ENCODE data around the gene EDEM1. TPM values are rescaled to one million over a fixed set of nuclear protein-coding genes. Genes with fewer than 3 reads are reported as not detected.

EDEM1 gene
- total and polyA plus RNA-seq, 2 experiments from 2014 or later, result 17.3 to 24.3 TPM

DNA sequence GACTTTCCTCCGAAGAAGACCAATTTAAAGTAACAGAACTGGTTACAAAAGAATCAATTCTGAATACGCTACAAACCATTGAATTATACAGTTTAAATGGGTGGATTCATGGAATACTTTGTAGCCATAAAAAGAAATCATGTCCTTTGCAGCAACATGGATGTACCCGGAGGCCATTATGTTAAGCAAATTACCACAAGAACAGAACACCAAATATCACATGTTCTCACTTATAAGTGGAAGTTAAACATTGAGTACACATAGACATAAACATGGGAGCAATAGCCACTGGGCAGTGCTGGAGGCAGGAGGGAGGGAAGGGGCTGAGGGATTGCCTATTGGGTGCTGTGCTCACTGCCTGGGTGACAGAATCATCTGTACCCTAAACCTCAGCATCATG, 61.3 kb downstream of the EDEM1 start:
- 62 to 71% methylated on average over 3 of the region's 3 CpGs for WGBS, 2 experiments (ENCODE audit: low coverage in 1 of 2, low lambda C conversion rate in 2 of 2, missing lambda C conversion rate in 2 of 2)
- TF ChIP-seq EZH2phosphoT487 (IDR thresholded peaks at IDR 0.05; ENCODE audit: insufficient read depth, low read depth) (no peak), EZH2 (IDR thresholded peaks at IDR 0.05; ENCODE audit: insufficient read depth, poor library complexity, severe bottlenecking) (no peak)
- no peak overlapping the region for H3K4me3 ChIP-seq
- no peaks in the 10 kb centered on the region for H3K9me2 ChIP-seq (ENCODE audit: insufficient read depth)
- H3K4me1 ChIP-seq (ENCODE audit: insufficient read depth), result no peaks in the 10 kb centered on the region
- H3K4me2 ChIP-seq (ENCODE audit: unreplicated experiment), result no peak overlapping the region
- no peaks in the 10 kb centered on the region for H3K9me3 ChIP-seq (ENCODE audit: low read depth)
- no peak for DNase-seq
- no peaks in the 10 kb centered on the region; the same call in 1 of the 2 replicates for H3K27me3 ChIP-seq (replicated peaks; ENCODE audit: insufficient read depth)
- H3K79me2 ChIP-seq (ENCODE audit: insufficient read depth), result no peaks in the 10 kb centered on the region
- H4K20me1 ChIP-seq (ENCODE audit: insufficient read depth), result no peaks in the 10 kb centered on the region
- H3K9ac ChIP-seq, result no peak overlapping the region
- no peaks in the 10 kb centered on the region for H3F3A ChIP-seq (ENCODE audit: insufficient read depth)
- no peaks in the 10 kb centered on the region for H3K36me3 ChIP-seq (ENCODE audit: low read depth)
- H2AFZ ChIP-seq, result no peak overlapping the region
- no peak overlapping the region for H3K27ac ChIP-seq
- in situ Hi-C loops (cut with MboI), result loop anchor here (25.0 kb wide), 1 partner anchor 1538 kb away; no protein-coding TSS in a partner anchor

DNA sequence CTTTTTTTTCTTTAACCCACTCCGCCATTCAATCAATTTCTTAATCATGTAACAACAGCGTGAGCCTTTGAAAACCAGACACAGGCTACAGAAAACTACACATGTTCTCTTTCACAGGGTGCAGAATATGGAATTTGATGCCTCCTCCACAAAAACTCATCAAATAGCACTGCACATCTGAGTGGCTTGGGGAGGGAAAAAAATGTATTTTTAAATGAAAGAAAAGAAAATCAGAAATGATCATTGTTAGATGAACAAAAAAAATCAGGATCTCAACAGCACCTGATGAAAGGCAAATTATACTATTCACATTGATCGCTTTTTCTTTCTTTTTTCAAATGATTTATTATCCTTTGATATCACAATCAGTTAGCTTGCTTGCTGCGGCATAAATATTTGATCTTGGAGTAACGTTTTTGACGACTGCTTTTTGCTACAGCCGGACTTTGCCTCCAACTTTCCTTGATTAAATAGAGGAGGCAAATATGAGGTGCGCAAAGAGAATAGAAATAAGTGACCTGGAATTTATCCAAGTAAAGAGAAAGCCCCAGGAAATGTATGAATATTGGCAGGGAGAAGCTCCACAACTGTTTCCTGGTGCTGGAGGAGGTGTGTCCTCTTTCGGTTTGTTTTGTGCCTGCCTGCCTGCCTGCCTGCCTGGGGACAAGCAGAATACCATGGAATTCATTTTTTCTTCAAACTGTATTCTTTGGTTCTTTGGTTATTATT, 63.1 kb downstream of the EDEM1 start:
- Histone ChIP-seq H3K9ac (peak overlapping the region; percentile 41; the same call in 1 of the 2 replicates), H3K9me2 (ENCODE audit: insufficient read depth) (no peaks in the 10 kb centered on the region), H3K27me3 (replicated peaks; ENCODE audit: insufficient read depth) (no peaks in the 10 kb centered on the region; the same call in 1 of the 2 replicates), H2AFZ (peak overlapping the region; percentile 83), H3K4me3 (peak overlapping the region; percentile 74), H3K79me2 (ENCODE audit: insufficient read depth) (no peaks in the 10 kb centered on the region), H3K27ac (no peak overlapping the region), H3K4me1 (ENCODE audit: insufficient read depth) (no peaks in the 10 kb centered on the region), H3K4me2 (ENCODE audit: unreplicated experiment) (peak overlapping the region; percentile 93), H3K36me3 (ENCODE audit: low read depth) (no peaks in the 10 kb centered on the region), H3K9me3 (ENCODE audit: low read depth) (no peaks in the 10 kb centered on the region), H3F3A (ENCODE audit: insufficient read depth) (no peaks in the 10 kb centered on the region), H4K20me1 (ENCODE audit: insufficient read depth) (no peaks in the 10 kb centered on the region)
- WGBS, 2 experiments (ENCODE audit: low coverage in 1 of 2, low lambda C conversion rate in 2 of 2, missing lambda C conversion rate in 2 of 2), result 17 to 18% methylated on average over 9 of the region's 9 CpGs
- in situ Hi-C loops (cut with MboI), result no loop called here
- peak; percentile 41 for DNase-seq
- no peak for TF ChIP-seq EZH2 (IDR thresholded peaks at IDR 0.05; ENCODE audit: insufficient read depth, poor library complexity, severe bottlenecking)

DNA sequence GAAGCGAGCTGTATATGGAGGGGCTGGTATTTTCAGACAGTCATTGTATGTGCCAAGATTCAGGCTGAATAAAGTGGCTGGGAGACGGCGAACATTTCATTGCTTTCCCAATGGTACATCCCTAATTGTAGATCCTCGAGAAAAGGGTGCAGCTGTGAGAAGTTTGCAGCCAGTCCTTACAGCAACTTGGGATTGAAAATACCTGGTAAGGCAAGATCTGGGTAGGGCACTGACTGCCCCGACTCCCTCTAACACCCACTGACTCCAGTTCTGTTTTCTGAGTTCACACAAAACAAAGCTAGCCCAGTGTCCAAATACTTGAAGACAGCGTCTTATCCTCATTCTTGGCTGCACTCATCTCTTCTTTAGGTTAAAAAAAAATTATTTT, 63.7 kb downstream of the EDEM1 start:
- Histone ChIP-seq H3F3A (ENCODE audit: insufficient read depth) (no peaks in the 10 kb centered on the region), H3K27ac (no peak overlapping the region), H3K4me1 (ENCODE audit: insufficient read depth) (no peaks in the 10 kb centered on the region), H3K4me3 (peak overlapping the region; percentile 74), H3K9me2 (ENCODE audit: insufficient read depth) (no peaks in the 10 kb centered on the region), H3K9ac (peak overlapping the region; percentile 41; the same call in 1 of the 2 replicates), H3K79me2 (ENCODE audit: insufficient read depth) (no peaks in the 10 kb centered on the region), H3K36me3 (ENCODE audit: low read depth) (no peaks in the 10 kb centered on the region), H3K27me3 (replicated peaks; ENCODE audit: insufficient read depth) (peaks cover 5% of the 10 kb centered on the region), H2AFZ (peak overlapping the region; percentile 83), H3K4me2 (ENCODE audit: unreplicated experiment) (peak overlapping the region; percentile 93), H4K20me1 (ENCODE audit: insufficient read depth) (no peaks in the 10 kb centered on the region), H3K9me3 (ENCODE audit: low read depth) (no peaks in the 10 kb centered on the region)
- 24 to 35% methylated on average over 6 of the region's 6 CpGs for WGBS, 2 experiments (ENCODE audit: low coverage in 1 of 2, low lambda C conversion rate in 2 of 2, missing lambda C conversion rate in 2 of 2)
- no peak for DNase-seq
- TF ChIP-seq EZH2 (IDR thresholded peaks at IDR 0.05; ENCODE audit: insufficient read depth, poor library complexity, severe bottlenecking), result no peak
- no peak for TF ChIP-seq EZH2phosphoT487 (IDR thresholded peaks at IDR 0.05; ENCODE audit: insufficient read depth, low read depth)
- in situ Hi-C loops (cut with MboI), result no loop called here

DNA sequence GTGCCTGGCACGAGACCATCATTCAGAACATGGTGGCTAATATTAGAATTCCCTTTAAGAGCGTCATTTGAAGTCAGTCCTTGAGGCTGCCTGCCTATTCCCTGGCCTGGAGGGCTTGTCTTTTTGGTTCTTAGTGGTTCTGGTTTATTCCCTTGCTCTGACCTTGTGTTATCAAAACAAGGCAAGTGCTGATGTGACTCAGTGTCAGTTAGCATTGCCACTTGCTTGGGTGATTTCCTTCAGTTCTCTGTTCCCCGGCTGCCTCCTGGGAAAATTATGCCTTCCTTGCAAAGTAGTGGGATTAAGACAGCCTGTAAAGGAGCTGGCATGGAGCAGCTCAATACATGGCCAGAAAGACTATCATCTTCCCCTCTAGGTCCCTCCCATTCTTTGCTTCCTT, 64.6 kb downstream of the EDEM1 start:
- in situ Hi-C loops (cut with MboI), result no loop called here
- Histone ChIP-seq H3K4me2 (ENCODE audit: unreplicated experiment) (no peak overlapping the region), H3K9me2 (ENCODE audit: insufficient read depth) (no peaks in the 10 kb centered on the region), H3K79me2 (ENCODE audit: insufficient read depth) (no peaks in the 10 kb centered on the region), H3K27me3 (replicated peaks; ENCODE audit: insufficient read depth) (peaks cover 6% of the 10 kb centered on the region), H3K36me3 (ENCODE audit: low read depth) (no peaks in the 10 kb centered on the region), H2AFZ (no peak overlapping the region), H3F3A (ENCODE audit: insufficient read depth) (no peaks in the 10 kb centered on the region), H4K20me1 (ENCODE audit: insufficient read depth) (no peaks in the 10 kb centered on the region), H3K9me3 (ENCODE audit: low read depth) (no peaks in the 10 kb centered on the region), H3K4me1 (ENCODE audit: insufficient read depth) (no peaks in the 10 kb centered on the region), H3K9ac (no peak overlapping the region), H3K4me3 (no peak overlapping the region), H3K27ac (no peak overlapping the region)
- DNase-seq, result no peak
- 66 to 69% methylated on average over 3 of the region's 3 CpGs for WGBS, 2 experiments (ENCODE audit: low coverage in 1 of 2, low lambda C conversion rate in 2 of 2, missing lambda C conversion rate in 2 of 2)
- TF ChIP-seq EZH2 (IDR thresholded peaks at IDR 0.05; ENCODE audit: insufficient read depth, poor library complexity, severe bottlenecking), result no peak
- TF ChIP-seq EZH2phosphoT487 (IDR thresholded peaks at IDR 0.05; ENCODE audit: insufficient read depth, low read depth), result no peak
